ENCODE data around the gene GPRC5A. TPM values are rescaled to one million over a fixed set of nuclear protein-coding genes. Genes with fewer than 3 reads are reported as not detected.

Gene GPRC5A
- total and polyA plus RNA-seq, 4 experiments from 2014 or later, result 0.14 TPM; not detected in 3

- H3K4me1 ChIP-seq (ENCODE audit: insufficient read depth, low read length), result no peaks in the 10 kb centered on the region
- DNase-seq, result no peak
- POLR2A ChIA-PET (ENCODE audit: partially characterized antibody), result no interaction called here
- CTCF ChIA-PET (ENCODE audit: partially characterized antibody), result no interaction called here
- Mint-ChIP-seq H3K4me1 (no peaks in the 10 kb centered on the region), H3K9me3 (no peaks in the 10 kb centered on the region), H3K4me3 (no peak overlapping the region), H3K27ac (no peak overlapping the region), H3K27me3 (peaks cover 4% of the 10 kb centered on the region in 2 donors), H3K36me3 (no peaks in the 10 kb centered on the region)
- H3K9me3 ChIP-seq (ENCODE audit: control insufficient read depth in 1 of 2, low read length in 2 of 2), result no peaks in the 10 kb centered on the region
- intact Hi-C loops (cut with micrococcal nuclease), result no loop called here
- H3K27me3 ChIP-seq (ENCODE audit: insufficient read depth, low read length), result no peaks in the 10 kb centered on the region
- H3K27ac ChIP-seq (ENCODE audit: low read depth, low read length), result no peak overlapping the region
- H3K4me3 ChIP-seq (ENCODE audit: low read length in 2 of 2), result no peak overlapping the region
- no peaks in the 10 kb centered on the region for H3K36me3 ChIP-seq (ENCODE audit: insufficient read depth, low read length)
Measured at GRCh38 chr12:12939888-12940287, 48.5 kb downstream of the GPRC5A start.

GRCh38 chr12:12941450-12942350, 50.3 kb downstream of the GPRC5A start:
- H3K4me3 Mint-ChIP-seq, result no peak overlapping the region

GRCh38 chr12:12943586-12944260, 52.4 kb downstream of the GPRC5A start:
- no peaks in the 10 kb centered on the region for H3K36me3 Mint-ChIP-seq
- ChIA-PET CTCF (ENCODE audit: partially characterized antibody) (interaction anchor here (1.5 kb wide), 1 partner anchor 312 kb away, joined by 3 read pairs; no protein-coding TSS in a partner anchor), POLR2A (ENCODE audit: partially characterized antibody) (no interaction called here)

More at GRCh38 chr12:12941450-12942350, 50.3 kb downstream of the GPRC5A start:
- no peaks in the 10 kb centered on the region for H3K4me1 Mint-ChIP-seq
- no peak overlapping the region for H3K27ac Mint-ChIP-seq
- H3K4me3 ChIP-seq (ENCODE audit: low read length in 2 of 2), result no peak overlapping the region
- H3K27ac ChIP-seq (ENCODE audit: low read depth, low read length), result no peak overlapping the region
- H3K9me3 ChIP-seq (ENCODE audit: control insufficient read depth in 1 of 2, low read length in 2 of 2), result no peaks in the 10 kb centered on the region
- peaks cover 4% of the 10 kb centered on the region in 2 donors for H3K27me3 Mint-ChIP-seq
- no peaks in the 10 kb centered on the region for H3K27me3 ChIP-seq (ENCODE audit: insufficient read depth, low read length)
- no peaks in the 10 kb centered on the region for H3K9me3 Mint-ChIP-seq
- H3K36me3 Mint-ChIP-seq, result no peaks in the 10 kb centered on the region
- intact Hi-C loops (cut with micrococcal nuclease), result no loop called here
- DNase-seq, result no peak
- no peaks in the 10 kb centered on the region for H3K36me3 ChIP-seq (ENCODE audit: insufficient read depth, low read length)
- POLR2A ChIA-PET (ENCODE audit: partially characterized antibody), result no interaction called here
- CTCF ChIA-PET (ENCODE audit: partially characterized antibody), result no interaction called here
- H3K4me1 ChIP-seq (ENCODE audit: insufficient read depth, low read length), result no peaks in the 10 kb centered on the region

GRCh38 chr12:12945591-12945990, 54.2 kb downstream of the GPRC5A start:
- H3K4me3 ChIP-seq (ENCODE audit: low read length in 2 of 2), result no peak overlapping the region
- ChIA-PET POLR2A (ENCODE audit: partially characterized antibody) (no interaction called here), CTCF (ENCODE audit: partially characterized antibody) (no interaction called here)
- no peaks in the 10 kb centered on the region for H3K4me1 ChIP-seq (ENCODE audit: insufficient read depth, low read length)
- H3K9me3 ChIP-seq (ENCODE audit: control insufficient read depth in 1 of 2, low read length in 2 of 2), result no peaks in the 10 kb centered on the region
- Mint-ChIP-seq H3K4me3 (no peak overlapping the region), H3K27me3 (peaks cover 0 to 3% of the 10 kb centered on the region in 2 donors), H3K9me3 (no peaks in the 10 kb centered on the region), H3K36me3 (no peaks in the 10 kb centered on the region), H3K4me1 (no peaks in the 10 kb centered on the region), H3K27ac (no peak overlapping the region)
- intact Hi-C loops (cut with micrococcal nuclease), result no loop called here
- H3K36me3 ChIP-seq (ENCODE audit: insufficient read depth, low read length), result no peaks in the 10 kb centered on the region
- DNase-seq, result no peak
- no peak overlapping the region for H3K27ac ChIP-seq (ENCODE audit: low read depth, low read length)
- H3K27me3 ChIP-seq (ENCODE audit: insufficient read depth, low read length), result no peaks in the 10 kb centered on the region

More at GRCh38 chr12:12943586-12944260, 52.4 kb downstream of the GPRC5A start:
- DNase-seq, result no peak
- intact Hi-C loops (cut with micrococcal nuclease), result no loop called here
- H3K27me3 Mint-ChIP-seq, result peaks cover 0 to 3% of the 10 kb centered on the region in 2 donors
- no peaks in the 10 kb centered on the region for H3K36me3 ChIP-seq (ENCODE audit: insufficient read depth, low read length)
- H3K4me1 Mint-ChIP-seq, result no peaks in the 10 kb centered on the region
- no peak overlapping the region for H3K4me3 Mint-ChIP-seq
- H3K4me1 ChIP-seq (ENCODE audit: insufficient read depth, low read length), result no peaks in the 10 kb centered on the region
- H3K9me3 ChIP-seq (ENCODE audit: control insufficient read depth in 1 of 2, low read length in 2 of 2), result no peaks in the 10 kb centered on the region
- H3K27me3 ChIP-seq (ENCODE audit: insufficient read depth, low read length), result no peaks in the 10 kb centered on the region
- H3K27ac ChIP-seq (ENCODE audit: low read depth, low read length), result no peak overlapping the region
- no peak overlapping the region for H3K27ac Mint-ChIP-seq
- no peak overlapping the region for H3K4me3 ChIP-seq (ENCODE audit: low read length in 2 of 2)
- H3K9me3 Mint-ChIP-seq, result no peaks in the 10 kb centered on the region

GRCh38 chr12:12946686-12947355, 55.5 kb downstream of the GPRC5A start:
- H3K4me3 ChIP-seq (ENCODE audit: low read length in 2 of 2), result no peak overlapping the region
- no peaks in the 10 kb centered on the region for H3K9me3 ChIP-seq (ENCODE audit: control insufficient read depth in 1 of 2, low read length in 2 of 2)
- Mint-ChIP-seq H3K27ac (no peak overlapping the region), H3K4me3 (no peak overlapping the region), H3K27me3 (peaks cover 0 to 5% of the 10 kb centered on the region in 2 donors), H3K4me1 (no peaks in the 10 kb centered on the region), H3K36me3 (no peaks in the 10 kb centered on the region), H3K9me3 (no peaks in the 10 kb centered on the region)
- CTCF ChIA-PET (ENCODE audit: partially characterized antibody), result no interaction called here
- no peak for DNase-seq
- H3K27me3 ChIP-seq (ENCODE audit: insufficient read depth, low read length), result no peaks in the 10 kb centered on the region
- H3K36me3 ChIP-seq (ENCODE audit: insufficient read depth, low read length), result no peaks in the 10 kb centered on the region
- intact Hi-C loops (cut with micrococcal nuclease), result no loop called here
- H3K4me1 ChIP-seq (ENCODE audit: insufficient read depth, low read length), result no peaks in the 10 kb centered on the region
- POLR2A ChIA-PET (ENCODE audit: partially characterized antibody), result no interaction called here
- no peak overlapping the region for H3K27ac ChIP-seq (ENCODE audit: low read depth, low read length)

GRCh38 chr12:12947902-12948301, 56.5 kb downstream of the GPRC5A start:
- Mint-ChIP-seq H3K27me3 (peaks cover 0 to 5% of the 10 kb centered on the region in 2 donors), H3K9me3 (no peaks in the 10 kb centered on the region), H3K4me3 (no peak overlapping the region), H3K36me3 (no peaks in the 10 kb centered on the region), H3K4me1 (no peaks in the 10 kb centered on the region), H3K27ac (no peak overlapping the region)
- Histone ChIP-seq H3K4me3 (ENCODE audit: low read length in 2 of 2) (no peak overlapping the region), H3K9me3 (ENCODE audit: control insufficient read depth in 1 of 2, low read length in 2 of 2) (no peaks in the 10 kb centered on the region), H3K27me3 (ENCODE audit: insufficient read depth, low read length) (no peaks in the 10 kb centered on the region), H3K27ac (ENCODE audit: low read depth, low read length) (no peak overlapping the region), H3K36me3 (ENCODE audit: insufficient read depth, low read length) (no peaks in the 10 kb centered on the region), H3K4me1 (ENCODE audit: insufficient read depth, low read length) (no peaks in the 10 kb centered on the region)
- intact Hi-C loops (cut with micrococcal nuclease), result no loop called here
- CTCF ChIA-PET (ENCODE audit: partially characterized antibody), result no interaction called here
- no peak for DNase-seq
- POLR2A ChIA-PET (ENCODE audit: partially characterized antibody), result no interaction called here

GRCh38 chr12:12951504-12951903, 60.1 kb downstream of the GPRC5A start:
- Histone ChIP-seq H3K4me1 (ENCODE audit: insufficient read depth, low read length) (no peaks in the 10 kb centered on the region), H3K27me3 (ENCODE audit: insufficient read depth, low read length) (no peaks in the 10 kb centered on the region), H3K9me3 (ENCODE audit: control insufficient read depth in 1 of 2, low read length in 2 of 2) (no peaks in the 10 kb centered on the region), H3K4me3 (ENCODE audit: low read length in 2 of 2) (no peak overlapping the region), H3K36me3 (ENCODE audit: insufficient read depth, low read length) (no peaks in the 10 kb centered on the region), H3K27ac (ENCODE audit: low read depth, low read length) (no peak overlapping the region)
- Mint-ChIP-seq H3K4me1 (no peaks in the 10 kb centered on the region), H3K27me3 (peaks cover 3 to 7% of the 10 kb centered on the region in 2 donors), H3K9me3 (no peaks in the 10 kb centered on the region), H3K36me3 (no peaks in the 10 kb centered on the region), H3K27ac (no peak overlapping the region), H3K4me3 (no peak overlapping the region)
- POLR2A ChIA-PET (ENCODE audit: partially characterized antibody), result no interaction called here
- no peak for DNase-seq
- intact Hi-C loops (cut with micrococcal nuclease), result no loop called here
- CTCF ChIA-PET (ENCODE audit: partially characterized antibody), result no interaction called here
